ENCODE data around the gene INHA.

Gene INHA

DNA sequence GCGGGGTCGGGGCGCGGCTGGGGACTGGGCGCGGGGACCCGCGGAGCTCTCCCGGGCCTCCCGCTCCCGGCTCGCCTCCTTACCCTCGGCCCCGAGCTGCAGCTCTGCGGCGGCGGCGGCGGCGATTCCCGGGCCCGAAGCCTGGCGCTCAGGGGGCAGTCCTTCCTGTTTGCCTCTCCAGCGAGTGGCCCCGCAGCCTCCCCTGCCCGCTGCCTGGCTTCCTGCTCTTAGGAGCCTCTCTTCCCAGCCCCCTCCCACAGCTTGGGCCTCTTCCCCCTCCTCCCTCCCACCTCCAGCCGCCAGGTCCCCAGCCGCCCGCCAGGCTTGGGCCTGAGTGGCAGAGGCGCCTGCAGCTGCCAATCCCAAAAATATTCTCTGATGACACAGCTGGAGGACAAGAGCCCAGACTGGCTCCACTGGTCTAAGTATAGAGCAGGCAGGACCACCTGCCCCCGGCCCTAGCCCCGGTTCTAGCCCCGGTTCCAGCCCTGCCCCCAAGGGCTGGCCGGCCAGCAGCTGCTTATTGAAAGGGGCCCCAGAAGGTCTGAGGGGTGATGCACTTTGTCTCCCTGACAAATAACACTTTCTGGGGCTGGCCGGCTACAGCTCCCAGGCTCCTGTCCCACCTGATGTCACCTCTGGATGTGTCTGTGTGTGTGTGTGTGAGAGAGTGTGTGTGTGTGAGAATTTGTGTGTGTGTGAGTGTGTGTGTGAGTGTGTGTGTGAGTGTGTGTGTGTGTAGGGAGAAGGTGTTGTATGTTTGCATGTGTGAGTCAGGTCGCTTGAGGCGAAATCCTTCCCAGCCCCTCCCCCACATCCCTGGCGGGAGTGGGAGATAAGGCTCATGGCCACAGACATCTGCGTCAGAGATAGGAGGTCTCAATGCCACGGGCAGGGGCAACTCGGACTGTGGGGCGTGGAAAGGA is 536 bp upstream of the INHA start, which contains the start of gene OBSL1:
Gene OBSL1, minus strand, starts transcription at position 229 of the 926 bp plus-strand sequence. CDS start 307 bp downstream, outside the sequence.
- DNase-seq (ENCODE audit: insufficient read length, low spot score) (peak; percentile 81), FAIRE-seq (peak; percentile 89)

GRCh38 chr2:219573166-219573565 is 1.1 kb downstream of the INHA start:
- FAIRE-seq (peak; percentile 58), DNase-seq (ENCODE audit: insufficient read length, low spot score) (no peak)

- FAIRE-seq (no peak), DNase-seq (ENCODE audit: insufficient read length, low spot score) (no peak)
Measured at GRCh38 chr2:219574484-219575311, 2.6 kb downstream of the INHA start.

DNA sequence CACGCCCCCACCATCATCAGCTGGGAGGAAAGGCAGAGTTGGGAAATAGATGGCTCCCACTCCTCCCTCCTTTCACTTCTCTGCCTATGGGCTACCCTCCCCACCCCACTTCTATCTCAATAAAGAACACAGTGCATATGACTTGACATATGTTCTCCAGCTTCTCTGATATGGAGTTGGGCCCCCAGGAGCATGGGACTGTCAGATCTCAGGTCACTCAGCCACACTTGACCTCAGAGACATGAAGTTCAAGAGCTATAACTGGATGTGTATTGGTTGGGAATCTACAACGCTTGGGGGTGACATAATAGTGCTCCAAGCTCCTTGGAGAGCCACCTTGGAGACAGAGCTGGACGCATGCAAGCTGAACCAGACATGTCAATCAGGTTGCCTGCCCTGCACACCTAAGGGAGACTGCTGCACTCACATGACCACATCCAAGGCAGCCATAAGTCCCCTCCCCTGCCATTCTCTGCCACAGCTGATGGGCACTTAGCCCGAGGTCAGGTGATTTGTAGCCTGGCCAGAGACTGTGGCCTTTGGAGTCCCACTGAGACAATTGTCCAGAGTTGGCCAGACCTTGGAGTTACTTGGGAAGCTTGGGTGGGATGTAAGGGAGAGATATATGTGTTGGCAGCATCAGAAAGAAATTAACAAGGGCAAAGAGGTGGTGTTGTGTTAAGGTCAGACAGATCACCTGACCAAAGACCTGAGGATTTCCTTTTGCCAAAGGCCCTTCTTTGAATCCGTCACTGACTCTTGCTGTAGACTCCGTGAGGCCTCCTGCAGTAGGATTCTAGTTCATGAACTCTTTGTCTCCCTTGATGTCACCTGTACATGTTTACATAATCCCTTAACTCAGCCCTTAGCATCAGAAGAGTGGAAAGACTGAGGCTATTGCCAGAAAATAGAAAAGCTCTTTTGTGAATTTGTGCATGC is 3.7 kb downstream of the INHA start:
- FAIRE-seq = no peak

DNA sequence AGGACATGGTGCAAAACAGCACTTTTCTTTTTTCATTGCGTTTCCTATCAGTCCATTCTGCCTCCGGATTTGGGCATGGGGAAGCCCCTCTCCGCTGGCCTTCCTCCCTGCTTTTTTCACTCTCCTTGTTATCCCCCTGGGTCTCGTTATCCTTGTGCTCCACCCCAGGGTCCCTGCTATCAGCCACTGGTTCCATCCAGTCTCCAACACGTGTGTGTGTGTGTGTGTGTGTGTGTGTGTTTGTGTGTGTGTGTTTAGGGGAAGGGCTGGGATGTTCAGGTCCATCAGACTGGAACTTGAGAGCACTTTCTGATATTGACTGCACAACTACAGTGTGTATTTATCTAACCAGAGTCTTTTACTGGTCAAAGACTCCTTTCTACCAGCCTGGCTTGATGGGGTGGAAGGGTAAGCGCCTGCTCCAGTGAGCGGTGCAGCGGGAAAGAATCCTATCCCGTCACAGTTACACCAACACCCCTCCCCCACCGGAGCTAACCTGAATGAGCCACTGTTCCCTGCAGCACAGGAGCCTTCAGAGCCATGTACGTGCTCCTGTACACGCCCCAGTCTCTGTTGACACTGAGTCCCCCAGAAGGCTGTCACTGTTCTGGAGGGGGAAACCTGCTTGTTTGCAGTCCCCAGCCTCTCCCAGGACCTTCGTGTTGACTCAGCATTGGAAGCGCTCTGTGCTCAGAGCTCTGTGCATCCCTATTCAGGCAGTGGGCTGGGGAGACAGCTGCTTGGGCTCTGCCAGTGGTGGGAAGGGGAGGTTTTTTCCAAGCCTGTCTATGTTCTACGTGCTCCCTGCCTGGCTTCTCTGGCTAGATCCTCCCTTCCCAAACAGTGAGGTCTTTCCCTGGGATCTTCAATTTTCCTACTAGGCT is 4.6 kb downstream of the INHA start:
- DNase-seq (ENCODE audit: insufficient read length, low spot score) (no peak), FAIRE-seq (peak; percentile 16)

More for the DNA sequence above, 3.7 kb downstream of the INHA start:
- no peak for DNase-seq (ENCODE audit: insufficient read length, low spot score)

GRCh38 chr2:219578811-219579613 is 6.9 kb downstream of the INHA start:
- no peak for FAIRE-seq

GRCh38 chr2:219581346-219581745 is 9.2 kb downstream of the INHA start:
- DNase-seq (ENCODE audit: insufficient read length, low spot score) (no peak), FAIRE-seq (no peak)

More at GRCh38 chr2:219578811-219579613, 6.9 kb downstream of the INHA start:
- no peak for DNase-seq (ENCODE audit: insufficient read length, low spot score)

DNA sequence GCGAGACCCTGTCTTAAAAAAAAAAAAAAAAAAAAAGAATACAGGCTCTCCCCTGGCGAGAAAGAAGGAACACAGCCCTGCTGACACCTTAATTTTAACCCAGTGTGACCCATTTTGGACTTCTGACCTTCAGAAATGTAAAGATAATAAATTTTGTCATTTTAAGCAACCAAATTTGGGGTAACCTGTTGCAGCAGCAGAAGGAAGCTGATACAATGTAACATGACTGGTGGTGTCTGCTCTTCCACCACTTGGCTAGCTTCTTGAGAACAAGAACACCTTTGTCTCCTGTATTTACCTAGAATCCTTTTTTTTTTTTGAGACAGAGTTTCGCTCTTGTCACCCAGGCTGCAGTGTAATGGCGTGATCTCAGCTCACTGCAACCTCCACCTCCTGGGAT is 19.0 kb downstream of the INHA start:
- FAIRE-seq (no peak), DNase-seq (ENCODE audit: insufficient read length, low spot score) (no peak)

GRCh38 chr2:219592736-219593135 is 20.6 kb downstream of the INHA start:
- DNase-seq (ENCODE audit: insufficient read length, low spot score) (no peak), FAIRE-seq (no peak)

- FAIRE-seq (no peak), DNase-seq (ENCODE audit: insufficient read length, low spot score) (no peak)
Measured at GRCh38 chr2:219593154-219593553, 21.0 kb downstream of the INHA start.

- FAIRE-seq (no peak), DNase-seq (ENCODE audit: insufficient read length, low spot score) (no peak)
Measured at GRCh38 chr2:219595256-219595655, 23.1 kb downstream of the INHA start.

GRCh38 chr2:219596954-219597551 is 24.9 kb downstream of the INHA start:
- DNase-seq (ENCODE audit: insufficient read length, low spot score) (no peak), FAIRE-seq (no peak)

- FAIRE-seq = peak; percentile 38
- DNase-seq (ENCODE audit: insufficient read length, low spot score) = peak; percentile 99
Measured at GRCh38 chr2:219597552-219598307, 25.6 kb downstream of the INHA start, which contains the start of gene STK11IP. Gene STK11IP (plus strand): TSS chr2:219597857. CDS start chr2:219598120, 263 bp downstream.

DNA sequence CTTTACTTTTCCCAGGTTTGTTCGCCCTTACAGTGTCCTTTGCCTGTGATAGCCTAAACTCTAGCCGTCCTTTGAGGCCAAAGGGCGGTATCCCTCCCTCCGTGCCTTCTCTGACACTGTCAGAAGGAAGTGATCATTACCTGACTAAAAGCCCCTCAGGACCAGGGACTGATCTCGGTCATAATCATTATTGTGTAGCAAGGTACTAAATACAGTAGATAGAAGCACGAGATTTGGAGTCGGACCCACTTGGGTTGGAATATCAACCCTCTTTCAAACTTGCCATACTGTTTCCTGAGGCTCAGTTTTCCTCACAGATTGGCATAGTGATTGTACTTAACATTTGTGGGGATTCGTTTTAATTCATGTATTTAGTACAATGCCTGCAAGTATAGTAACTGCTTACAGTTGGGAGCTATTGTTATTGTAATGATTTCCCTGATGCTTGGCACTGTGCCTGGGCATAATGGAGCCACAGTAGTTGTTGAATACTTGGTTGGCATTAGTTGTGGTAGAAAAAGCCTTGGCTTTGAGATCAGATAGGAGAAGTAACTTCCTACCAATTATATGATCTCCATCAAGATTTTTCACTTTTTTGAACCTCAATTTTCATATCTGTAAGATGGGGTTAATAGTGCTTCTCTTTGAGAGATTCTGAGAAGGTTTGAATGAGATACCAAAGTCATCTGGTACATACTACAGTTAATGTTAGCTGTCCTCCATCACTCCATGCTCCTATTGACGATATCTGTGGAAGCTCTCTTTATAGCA is 26.4 kb downstream of the INHA start:
- DNase-seq (ENCODE audit: insufficient read length, low spot score) (no peak), FAIRE-seq (no peak)

- FAIRE-seq (no peak), DNase-seq (ENCODE audit: insufficient read length, low spot score) (no peak)
Measured at GRCh38 chr2:219603771-219604170, 31.7 kb downstream of the INHA start.

DNA sequence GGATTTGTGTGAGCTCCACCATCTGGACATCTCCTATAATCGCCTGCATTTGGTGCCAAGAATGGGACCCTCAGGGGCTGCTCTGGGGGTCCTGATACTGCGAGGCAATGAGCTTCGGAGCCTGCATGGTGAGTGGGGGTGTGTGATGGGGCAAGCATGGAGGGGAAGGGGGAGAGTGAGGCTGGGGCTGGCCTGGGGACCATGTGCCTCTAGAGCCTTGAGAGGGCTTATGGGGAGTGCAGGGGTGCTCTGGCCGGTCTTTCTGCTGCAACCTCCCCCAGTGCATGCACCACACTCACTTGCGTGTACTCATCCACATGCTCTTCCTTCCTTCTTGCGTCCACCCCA is 33.5 kb downstream of the INHA start:
- FAIRE-seq (no peak), DNase-seq (ENCODE audit: insufficient read length, low spot score) (no peak)

- DNase-seq (ENCODE audit: insufficient read length, low spot score) = no peak
- FAIRE-seq = no peak
Measured at GRCh38 chr2:219607931-219608330, 35.8 kb downstream of the INHA start.

All from HTR-8/SVneo (cell line).